AG09309 (cell line): ENCODE measurements around the gene TFF1.

Experiments used
- DNase-seq: peaks from one replicate; pipeline ENCODE4 v3.0.0-alpha.2; 2010; ENCODE audit warnings: low read depth
- H3K4me3 ChIP-seq: 2 replicates; pipeline ENCODE4 v1.5.1; 2011; ENCODE audit warnings: mild to moderate bottlenecking, low read depth, low read length, moderate library complexity; ENCODE audit not compliant: control insufficient read depth
- CTCF ChIP-seq: IDR thresholded peaks from 2 replicates; pipeline ENCODE4 v1.5.1; 2011; ENCODE audit warnings: mild to moderate bottlenecking, low read depth, low read length, inconsistent platforms; ENCODE audit not compliant: insufficient read depth, control insufficient read depth; ENCODE audit errors: missing control alignments

TFF1 gene

DNA sequence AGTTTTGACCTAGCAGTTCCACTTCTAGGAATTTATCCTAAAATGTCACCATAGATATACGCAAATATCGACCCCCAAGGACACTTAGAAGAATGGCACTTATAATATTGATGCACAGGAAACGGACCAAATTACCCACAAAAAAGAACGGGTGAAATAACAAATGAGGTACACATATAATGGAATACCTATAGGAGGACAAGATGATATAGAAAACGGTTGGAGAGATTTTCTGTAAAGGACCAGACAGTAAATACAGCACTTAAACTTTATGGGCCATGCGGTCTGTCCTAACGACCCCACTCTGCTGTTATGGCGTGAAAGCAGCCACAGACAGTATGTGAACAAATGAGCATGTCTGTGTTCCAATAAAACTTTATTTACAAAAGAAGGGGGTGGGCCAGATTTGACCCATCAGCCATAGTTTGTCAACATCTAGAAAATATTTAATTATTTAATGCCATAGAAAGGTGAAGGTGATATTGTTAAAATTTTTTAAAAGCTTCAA is 27.2 kb upstream of the TFF1 start:
- no peak for DNase-seq
- TF ChIP-seq CTCF: no peak
- no peak overlapping the region for H3K4me3 ChIP-seq

DNA sequence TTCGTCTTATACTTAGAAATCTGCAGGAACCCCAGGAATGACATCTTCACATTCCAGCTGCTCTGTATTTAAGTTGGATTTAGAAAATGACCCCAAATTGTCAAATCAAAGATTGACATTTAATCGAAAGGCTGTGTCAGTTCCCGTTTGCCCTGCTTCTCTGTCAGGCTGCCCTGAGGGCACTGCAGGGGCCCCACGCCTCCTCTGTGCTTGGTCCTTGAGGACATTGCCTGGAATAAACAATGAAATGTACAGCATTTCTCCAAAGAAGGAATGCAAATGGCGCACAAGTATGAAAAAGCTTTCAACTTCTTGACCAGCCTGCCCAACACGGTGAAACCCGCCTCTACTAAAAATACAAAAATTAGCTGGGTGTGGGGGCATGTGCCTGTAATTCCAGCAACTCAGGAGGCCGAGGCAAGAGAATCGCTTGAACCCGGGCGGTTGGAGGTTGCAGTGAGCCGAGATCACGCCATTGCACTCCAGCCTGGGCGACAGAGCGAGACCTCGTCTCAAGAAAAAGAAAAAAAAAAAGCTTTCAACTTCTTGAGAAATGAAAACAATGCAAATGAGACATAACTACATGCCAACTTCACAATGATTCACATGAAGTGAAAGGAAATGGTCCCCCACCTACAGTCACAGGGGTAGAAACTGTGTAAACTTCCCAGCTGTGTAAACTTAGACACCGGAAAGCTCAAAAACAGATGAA is 26.6 kb upstream of the TFF1 start:
- no peak for TF ChIP-seq CTCF
- no peak for DNase-seq
- no peak overlapping the region for H3K4me3 ChIP-seq

GRCh38 chr21:42391297-42391696 is 25.0 kb upstream of the TFF1 start:
- no peak for TF ChIP-seq CTCF
- H3K4me3 ChIP-seq: no peak overlapping the region
- no peak for DNase-seq

GRCh38 chr21:42390696-42391095 is 24.4 kb upstream of the TFF1 start:
- no peak for TF ChIP-seq CTCF
- H3K4me3 ChIP-seq: no peak overlapping the region
- no peak for DNase-seq

DNA sequence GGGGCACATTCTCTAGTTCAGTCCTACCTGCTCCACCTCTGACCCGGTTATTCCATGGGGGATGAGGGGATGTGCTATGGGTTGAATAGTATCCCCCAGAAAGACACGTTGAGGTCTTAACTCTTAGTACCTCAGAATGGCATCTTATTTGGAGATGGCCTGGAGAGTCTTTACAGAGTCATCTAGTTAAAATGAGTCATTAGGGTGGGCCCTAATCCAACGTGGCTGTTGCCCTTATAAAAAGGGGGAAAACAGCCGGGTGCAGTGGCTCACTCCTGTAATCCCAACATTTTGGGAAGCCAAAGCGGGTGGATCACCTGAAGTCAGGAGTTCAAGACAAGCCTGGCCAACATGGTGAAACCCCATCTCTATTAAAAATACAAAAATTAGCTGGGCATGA is 23.9 kb upstream of the TFF1 start:
- DNase-seq: no peak
- no peak overlapping the region for H3K4me3 ChIP-seq

DNA sequence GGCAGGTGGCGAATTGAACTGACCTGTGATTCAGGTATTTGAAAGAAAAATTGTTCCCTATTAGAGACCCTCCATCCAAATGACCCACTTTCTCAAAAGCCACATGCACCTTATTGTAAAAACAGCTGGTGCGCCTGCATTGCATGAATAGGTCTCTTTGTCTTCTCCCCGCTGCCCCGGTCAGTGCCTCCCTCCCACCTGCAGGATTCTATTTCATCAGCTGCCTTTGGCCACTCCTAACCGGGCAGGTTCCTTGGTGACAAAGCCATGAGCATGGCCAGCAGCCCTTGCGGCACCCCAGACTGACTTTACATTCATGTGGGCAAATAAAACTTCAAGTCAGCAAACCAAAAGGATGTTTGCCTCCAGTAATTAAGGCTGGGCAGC is 23.1 kb upstream of the TFF1 start:
- no peak overlapping the region for H3K4me3 ChIP-seq
- no peak for DNase-seq

More for the DNA sequence above, 23.9 kb upstream of the TFF1 start:
- no peak for TF ChIP-seq CTCF

More for the DNA sequence above, 23.1 kb upstream of the TFF1 start:
- TF ChIP-seq CTCF: no peak
